ENCODE results near the gene HRH1. TPM values are rescaled to one million over a fixed set of nuclear protein-coding genes. Genes with fewer than 3 reads are reported as not detected.

The HRH1 gene
- total RNA-seq, 2 experiments from 2014 or later: not detected

GRCh38 chr3:11291808-11292207 lies 137.5 kb downstream of the HRH1 start:
- Histone ChIP-seq H3K27me3 (ENCODE audit: control insufficient read depth in 1 of 2, insufficient read depth in 2 of 2, low read length in 2 of 2) (no peaks in the 10 kb centered on the region), H3K4me3 (ENCODE audit: low read length) (no peak overlapping the region), H3K9me3 (ENCODE audit: control insufficient read depth in 1 of 2, insufficient read depth in 1 of 2, low read length in 2 of 2) (no peaks in the 10 kb centered on the region), H3K36me3 (ENCODE audit: insufficient read depth, low read length) (no peaks in the 10 kb centered on the region), H3K27ac (ENCODE audit: low read depth in 1 of 2, low read length in 2 of 2) (peak overlapping the region; percentile 42 to 61), H3K4me1 (ENCODE audit: insufficient read depth, low read length) (peaks cover 34% of the 10 kb centered on the region)
- no peak for TF ChIP-seq CTCF (IDR thresholded peaks at IDR 0.05)
- H3K36me3 Mint-ChIP-seq (ENCODE audit: low read depth): peaks cover 15% of the 10 kb centered on the region
- DNase-seq: no peak
- H3K4me3 Mint-ChIP-seq: peak overlapping the region; percentile 21
- intact Hi-C loops (cut with DNase I, micrococcal nuclease): loop anchor here in 1 of 2 experiments (2.0 kb wide), 1 partner anchor 55 kb away; no protein-coding TSS in a partner anchor
- ATAC-seq (ENCODE audit: poor library complexity): no peak
- CTCF ChIA-PET: interaction anchor here (0.8 to 1.6 kb wide), 3 partner anchors 13 to 20 kb away, joined by 3 to 5 read pairs (median 4); partner anchors contain the start of gene ATG7
- POLR2A ChIA-PET: interaction anchor here (0.6 to 2.2 kb wide), 5 partner anchors 9 to 30 kb away, joined by 3 to 44 read pairs (median 3); partner anchors contain the start of gene ATG7
- no peaks in the 10 kb centered on the region for H3K27me3 Mint-ChIP-seq
- no peaks in the 10 kb centered on the region for H3K9me3 Mint-ChIP-seq
- H3K27ac Mint-ChIP-seq: peak overlapping the region; percentile 88
- H3K4me1 Mint-ChIP-seq (ENCODE audit: low read depth): peaks cover 58% of the 10 kb centered on the region

- peaks cover under 1% of the 10 kb centered on the region for H3K4me1 ChIP-seq (ENCODE audit: insufficient read depth, low read length)
- Mint-ChIP-seq H3K27ac (no peak overlapping the region), H3K27me3 (no peaks in the 10 kb centered on the region), H3K9me3 (no peaks in the 10 kb centered on the region), H3K4me1 (ENCODE audit: low read depth) (peaks cover 11% of the 10 kb centered on the region), H3K36me3 (ENCODE audit: low read depth) (peaks cover 58% of the 10 kb centered on the region), H3K4me3 (no peak overlapping the region)
- POLR2A ChIA-PET: no interaction called here
- TF ChIP-seq CTCF (IDR thresholded peaks at IDR 0.05): no peak
- H3K27me3 ChIP-seq (ENCODE audit: control insufficient read depth in 1 of 2, insufficient read depth in 2 of 2, low read length in 2 of 2): no peaks in the 10 kb centered on the region
- H3K9me3 ChIP-seq (ENCODE audit: control insufficient read depth in 1 of 2, insufficient read depth in 1 of 2, low read length in 2 of 2): no peaks in the 10 kb centered on the region
- CTCF ChIA-PET: interaction anchor here (1.1 kb wide), 1 partner anchor 38 kb away, joined by 3 read pairs; no protein-coding TSS in a partner anchor
- ATAC-seq (ENCODE audit: poor library complexity) (no peak), DNase-seq (no peak)
- no peak overlapping the region for H3K27ac ChIP-seq (ENCODE audit: low read depth in 1 of 2, low read length in 2 of 2)
- intact Hi-C loops (cut with DNase I, micrococcal nuclease): no loop called here
- H3K4me3 ChIP-seq (ENCODE audit: low read length): no peak overlapping the region
- H3K36me3 ChIP-seq (ENCODE audit: insufficient read depth, low read length): peaks cover 33% of the 10 kb centered on the region
These were observed 142.8 kb downstream of the HRH1 start for GRCh38 chr3:11297126-11297525.

GRCh38 chr3:11300970-11301369 lies 146.7 kb downstream of the HRH1 start:
- no peak overlapping the region for H3K27ac Mint-ChIP-seq
- intact Hi-C loops (cut with DNase I, micrococcal nuclease): no loop called here
- no peaks in the 10 kb centered on the region for H3K9me3 Mint-ChIP-seq
- ChIA-PET CTCF (no interaction called here), POLR2A (interaction anchor here (0.7 kb wide), 1 partner anchor 9 kb away, joined by 3 read pairs; no protein-coding TSS in a partner anchor)
- H3K4me3 Mint-ChIP-seq: no peak overlapping the region
- no peaks in the 10 kb centered on the region for H3K27me3 Mint-ChIP-seq
- DNase-seq: peak in 1 of 14 experiments; percentile 57
- Histone ChIP-seq H3K4me3 (ENCODE audit: low read length) (no peak overlapping the region), H3K9me3 (ENCODE audit: control insufficient read depth in 1 of 2, insufficient read depth in 1 of 2, low read length in 2 of 2) (no peaks in the 10 kb centered on the region), H3K36me3 (ENCODE audit: insufficient read depth, low read length) (peaks cover 51% of the 10 kb centered on the region), H3K27ac (ENCODE audit: low read depth in 1 of 2, low read length in 2 of 2) (no peak overlapping the region), H3K4me1 (ENCODE audit: insufficient read depth, low read length) (no peaks in the 10 kb centered on the region), H3K27me3 (ENCODE audit: control insufficient read depth in 1 of 2, insufficient read depth in 2 of 2, low read length in 2 of 2) (no peaks in the 10 kb centered on the region)
- no peak for ATAC-seq (ENCODE audit: poor library complexity)
- peaks cover 87% of the 10 kb centered on the region for H3K36me3 Mint-ChIP-seq (ENCODE audit: low read depth)
- TF ChIP-seq CTCF (IDR thresholded peaks at IDR 0.05): no peak
- peaks cover 6% of the 10 kb centered on the region for H3K4me1 Mint-ChIP-seq (ENCODE audit: low read depth)

Data from CD4-positive, alpha-beta T cell (primary cell).